ENCODE data around the gene CCDC174. TPM values are rescaled to one million over a fixed set of nuclear protein-coding genes. Genes with fewer than 3 reads are reported as not detected.
A peak's percentile ranks its signal among the peaks of the same experiment; 100 is the strongest.

The CCDC174 gene
- total and polyA plus RNA-seq, 2 donors (not counting 3 experiments of a cell fraction or from before 2014, with no cell fraction given) = 4.7 to 16.6 TPM

- no peak overlapping the region for H3K9ac ChIP-seq (replicated peaks; ENCODE audit: extremely low read depth, insufficient read depth, low read length)
- no TSS peak for BruUV-seq (replicated peaks)
- H3K9me1 ChIP-seq (replicated peaks; ENCODE audit: control insufficient read depth, extremely low read depth, insufficient read depth, low read length) = no peaks in the 10 kb centered on the region
- H3K79me2 ChIP-seq (ENCODE audit: control insufficient read depth, insufficient read depth, low read length) = peaks cover 8% of the 10 kb centered on the region
- no peaks in the 10 kb centered on the region for H3K36me3 ChIP-seq (ENCODE audit: control insufficient read depth in 2 of 2, extremely low read depth in 1 of 2, insufficient read depth in 2 of 2, low read length in 2 of 2)
- FAIRE-seq (no peak), DNase-seq (ENCODE audit: low read depth, low spot score) (no peak)
- intact Hi-C loops (cut with micrococcal nuclease) = no loop called here
- no peaks in the 10 kb centered on the region for H4K20me1 ChIP-seq (replicated peaks; ENCODE audit: control insufficient read depth, extremely low read depth, insufficient read depth, low read length)
- peaks cover 2 to 10% of the 10 kb centered on the region in 2 experiments for H3K27me3 ChIP-seq (ENCODE audit: control insufficient read depth in 2 of 2, insufficient read depth in 2 of 2, low read length in 2 of 2)
- ChIA-PET CTCF (interaction anchor here (0.8 to 1.9 kb wide), 4 partner anchors 25 to 445 kb away, joined by 3 to 5 read pairs (median 4); no protein-coding TSS in a partner anchor), POLR2A (no interaction called here)
- dilution Hi-C loops (cut with MboI; ENCODE audit: extremely low pct_ligation_motif_present, low sequenced_read_pairs) = no loop called here
- H3K4me2 ChIP-seq (ENCODE audit: insufficient read depth, low read length) = no peak overlapping the region
- no peak for TF ChIP-seq GATA2 (IDR thresholded peaks at IDR 0.05; ENCODE audit: insufficient read depth, insufficient read length, low read depth, low read length)
- TF ChIP-seq, protein P1, sequence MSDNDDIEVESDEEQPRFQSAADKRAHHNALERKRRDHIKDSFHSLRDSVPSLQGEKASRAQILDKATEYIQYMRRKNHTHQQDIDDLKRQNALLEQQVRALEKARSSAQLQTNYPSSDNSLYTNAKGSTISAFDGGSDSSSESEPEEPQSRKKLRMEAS (IDR thresholded peaks at IDR 0.05; ENCODE audit: insufficient read depth, insufficient read length) = no peak
- TF ChIP-seq MYC (IDR thresholded peaks at IDR 0.05; ENCODE audit: low read depth, low read length) = no peak
- no peak for TF ChIP-seq JUN (IDR thresholded peaks at IDR 0.05; ENCODE audit: borderline replicate concordance, insufficient read depth, insufficient read length, low read depth)
- TF ChIP-seq POLR2A (IDR thresholded peaks at IDR 0.05; ENCODE audit: low read depth, low read length) = no peak
- no peak for TF ChIP-seq CTCF (IDR thresholded peaks at IDR 0.05; ENCODE audit: extremely low read depth in 1 of 2, insufficient read depth in 1 of 2, low read depth in 1 of 2, low read length in 2 of 2)
- no peak for TF ChIP-seq EZH2 (IDR thresholded peaks at IDR 0.05; ENCODE audit: borderline replicate concordance, low read depth, low read length, severe bottlenecking)
- no peak for TF ChIP-seq POLR2AphosphoS5 (IDR thresholded peaks at IDR 0.05; ENCODE audit: insufficient read depth, low read depth, low read length)
- TF ChIP-seq FOS (IDR thresholded peaks at IDR 0.05; ENCODE audit: borderline replicate concordance, insufficient read depth, low read length) = no peak
- H3K4me3 ChIP-seq (replicated peaks in 1 of 3; ENCODE audit: insufficient read depth in 1 of 3, low read depth in 1 of 3, low read length in 3 of 3) = no peak overlapping the region
- H2AFZ ChIP-seq (ENCODE audit: low read depth, low read length) = peak overlapping the region; percentile 26
- H3K9me3 ChIP-seq (replicated peaks; ENCODE audit: control insufficient read depth, insufficient read depth, low read length) = no peaks in the 10 kb centered on the region
- H3K27ac ChIP-seq (ENCODE audit: insufficient read depth, low read depth, low read length) = no peak overlapping the region
- H3K4me1 ChIP-seq (ENCODE audit: control insufficient read depth, extremely low read depth, insufficient read depth, low read length) = peaks cover 8% of the 10 kb centered on the region
These were observed 3.3 kb upstream of the CCDC174 start for GRCh38 chr3:14647976-14648955.

All from endothelial cell of umbilical vein (primary cell).